ENCODE data around the gene DNMT1. TPM values are rescaled to one million over a fixed set of nuclear protein-coding genes. Genes with fewer than 3 reads are reported as not detected.
A peak's percentile ranks its signal among the peaks of the same experiment; 100 is the strongest.
"Not testable (repeated sequence)": the region's sequence is repeated elsewhere in the genome, so short reads cannot be mapped to it uniquely, and the experiment has no call there.

Gene DNMT1
- total RNA-seq, 1 donor = 56.1 TPM

DNA sequence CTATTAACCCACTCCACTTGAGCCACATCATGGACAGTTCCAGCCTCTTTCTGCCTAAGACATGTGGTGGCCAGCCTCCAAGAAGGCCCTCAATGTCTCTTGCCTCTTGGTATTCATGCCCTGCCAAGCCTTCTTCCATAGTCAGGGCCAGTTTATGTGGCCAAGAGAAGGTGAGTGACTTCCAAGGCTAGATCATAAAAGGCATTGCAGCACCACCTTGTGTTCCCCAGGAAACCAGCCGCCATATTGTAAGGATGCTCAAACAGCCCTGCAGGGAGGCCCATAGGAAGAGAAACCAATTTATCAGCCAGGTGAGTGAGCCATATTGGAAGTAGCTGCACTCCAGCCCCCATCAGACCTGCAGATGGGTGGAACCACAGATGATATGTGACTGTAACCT, 12.3 kb upstream of the DNMT1 start:
- no peak overlapping the region for H3K4me3 ChIP-seq (ENCODE audit: low read depth, low read length)
- no peak for DNase-seq (ENCODE audit: low read depth)
- TF ChIP-seq CTCF (IDR thresholded peaks at IDR 0.05; ENCODE audit: insufficient read depth, low read depth, low read length) = no peak

GRCh38 chr19:10206226-10206885, 11.6 kb upstream of the DNMT1 start:
- peak; percentile 28 for DNase-seq (ENCODE audit: low read depth)
- no peak for TF ChIP-seq CTCF (IDR thresholded peaks at IDR 0.05; ENCODE audit: insufficient read depth, low read depth, low read length)
- H3K4me3 ChIP-seq (ENCODE audit: low read depth, low read length) = no peak overlapping the region

DNA sequence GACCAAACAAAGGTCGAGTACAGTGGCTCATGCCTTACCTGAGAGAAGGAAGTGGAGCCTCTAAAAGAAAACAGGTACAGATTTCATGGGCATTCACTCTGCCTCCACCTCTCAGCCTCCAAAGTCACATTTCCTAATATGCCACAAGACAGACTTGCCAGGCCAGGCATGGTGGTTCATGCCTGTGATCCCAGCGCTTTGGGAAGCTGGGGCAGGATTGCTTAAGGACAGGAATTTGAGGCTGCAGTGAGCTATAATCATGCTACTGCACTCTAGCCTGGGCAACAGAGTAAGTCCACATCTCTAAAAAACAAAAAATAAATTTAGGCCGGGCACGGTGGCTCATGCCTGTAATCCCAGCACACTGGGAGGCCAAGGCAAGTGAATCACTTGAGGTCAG, 10.9 kb upstream of the DNMT1 start:
- no peak for DNase-seq (ENCODE audit: low read depth)
- H3K4me3 ChIP-seq (ENCODE audit: low read depth, low read length) = no peak overlapping the region
- TF ChIP-seq CTCF (IDR thresholded peaks at IDR 0.05; ENCODE audit: insufficient read depth, low read depth, low read length) = no peak

DNA sequence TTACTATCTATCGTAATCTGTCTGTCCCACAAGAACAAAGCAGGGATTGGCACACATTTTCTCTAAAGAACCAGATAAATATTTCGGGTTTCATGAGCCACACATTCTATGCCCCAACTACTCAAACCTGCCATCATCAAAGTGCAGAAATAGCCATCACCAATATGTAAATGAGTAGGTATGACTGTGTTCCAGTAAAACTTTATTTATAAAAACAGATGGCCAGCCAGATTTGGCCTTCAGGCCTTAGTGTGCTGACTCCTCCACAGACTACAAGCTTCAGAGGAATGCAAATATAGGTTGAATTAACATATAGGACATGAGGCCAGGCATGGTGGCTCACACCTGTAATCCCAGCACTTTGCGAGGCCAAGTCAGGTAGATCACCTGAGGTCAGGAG, 8.9 kb upstream of the DNMT1 start:
- TF ChIP-seq CTCF (IDR thresholded peaks at IDR 0.05; ENCODE audit: insufficient read depth, low read depth, low read length) = no peak
- no peak overlapping the region for H3K4me3 ChIP-seq (ENCODE audit: low read depth, low read length)
- DNase-seq (ENCODE audit: low read depth) = no peak

DNA sequence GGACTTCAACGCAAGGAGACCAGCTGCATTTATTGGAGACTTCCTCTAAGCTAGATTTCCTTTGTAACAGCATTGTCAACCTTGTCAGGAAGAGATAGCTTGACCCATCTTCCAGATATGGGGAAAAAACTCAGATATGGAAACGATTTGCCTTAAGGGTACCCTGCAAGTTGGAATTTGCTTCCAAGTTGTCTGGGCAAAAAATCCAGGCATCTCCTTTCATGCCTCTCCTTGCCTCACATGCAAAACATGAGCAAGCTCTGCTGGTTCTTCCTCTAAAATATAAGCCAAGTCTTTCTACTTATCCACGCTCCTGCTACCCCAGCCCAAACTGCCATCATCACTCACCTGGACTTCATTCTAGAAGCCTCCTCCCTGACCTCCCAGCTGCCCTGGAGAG, 6.4 kb upstream of the DNMT1 start:
- no peak overlapping the region for H3K4me3 ChIP-seq (ENCODE audit: low read depth, low read length)
- no peak for TF ChIP-seq CTCF (IDR thresholded peaks at IDR 0.05; ENCODE audit: insufficient read depth, low read depth, low read length)
- DNase-seq (ENCODE audit: low read depth) = no peak

DNA sequence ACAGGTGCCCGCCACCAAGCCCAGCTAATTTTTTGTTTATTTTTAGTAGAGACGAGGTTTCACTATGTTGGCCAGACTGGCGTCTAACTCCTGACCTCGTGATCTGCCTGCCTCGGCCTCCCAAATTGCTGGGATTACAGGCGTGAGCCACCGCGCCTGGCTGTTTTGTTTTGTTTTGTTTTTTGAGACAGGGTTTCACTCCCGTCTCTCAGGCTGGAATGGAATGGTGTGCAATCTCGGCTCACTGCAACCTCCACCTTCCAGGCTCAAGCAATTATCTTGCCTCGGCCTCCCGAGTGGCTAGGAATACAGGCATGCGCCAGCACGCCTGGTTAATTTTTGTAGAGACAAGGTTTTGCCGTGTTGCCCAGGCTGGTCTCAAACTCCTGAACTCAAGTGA, 5.3 kb upstream of the DNMT1 start:
- not testable (repeated sequence) for DNase-seq (ENCODE audit: low read depth); H3K4me3 ChIP-seq (ENCODE audit: low read depth, low read length)

DNA sequence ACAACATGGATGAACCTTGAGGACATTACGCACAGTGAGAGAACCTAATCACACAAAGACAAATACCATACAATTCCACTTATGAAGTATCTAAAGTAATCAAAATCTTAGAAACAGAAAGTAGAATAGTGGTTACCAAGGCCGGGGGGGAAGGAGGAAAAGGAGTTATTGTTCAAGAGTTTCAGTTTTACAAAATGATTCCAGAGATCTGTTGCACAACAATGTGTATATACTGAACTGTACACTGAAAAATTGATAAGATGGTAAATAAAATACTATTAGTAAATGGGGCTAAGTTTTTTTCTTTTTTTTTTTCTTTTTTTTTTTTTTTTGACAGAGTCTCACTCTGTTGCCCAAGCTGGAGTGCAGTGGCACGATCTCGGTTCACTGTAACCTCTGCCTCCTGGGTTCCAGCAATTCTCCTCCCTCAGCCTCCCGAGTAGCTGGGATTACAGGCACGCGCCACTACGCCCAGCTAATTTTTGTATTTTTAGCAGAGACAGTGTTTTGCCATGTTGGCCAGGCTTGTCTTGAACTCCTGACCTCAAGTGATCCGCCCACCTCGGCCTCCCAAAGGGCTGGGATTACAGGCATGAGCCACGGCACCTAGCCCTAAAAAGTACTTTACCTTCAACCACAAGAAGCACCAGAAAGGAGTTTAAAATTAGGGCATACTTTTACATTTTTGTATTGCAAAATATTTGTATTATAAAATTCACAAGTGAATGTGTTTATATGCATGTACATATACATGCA, 4.3 kb upstream of the DNMT1 start:
- peak; percentile 10 for DNase-seq (ENCODE audit: low read depth)
- H3K4me3 ChIP-seq (ENCODE audit: low read depth, low read length) = not testable (repeated sequence)

DNA sequence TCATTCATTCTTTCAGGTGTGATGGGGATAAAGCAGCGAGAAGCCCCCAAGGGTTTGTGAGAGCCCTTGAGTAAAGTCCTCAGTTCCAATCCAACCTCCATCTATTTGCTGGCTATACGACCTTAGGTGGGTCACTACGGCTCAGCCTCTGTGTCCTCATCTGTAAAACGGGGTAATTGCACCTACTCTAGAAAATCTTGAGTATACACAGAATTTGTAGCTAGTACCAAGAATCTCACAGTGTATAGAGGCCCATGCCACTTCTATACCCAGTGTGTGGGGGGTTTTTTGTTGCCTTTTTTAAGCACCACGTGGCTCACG, 406 bp upstream of the DNMT1 start:
- DNase-seq (ENCODE audit: low read depth) = no peak
- H3K4me3 ChIP-seq (ENCODE audit: low read depth, low read length) = peak overlapping the region; percentile 85
- no peak for TF ChIP-seq CTCF (IDR thresholded peaks at IDR 0.05; ENCODE audit: insufficient read depth, low read depth, low read length)
